ENCODE data around the gene TNXB. TPM values are rescaled to one million over a fixed set of nuclear protein-coding genes. Genes with fewer than 3 reads are reported as not detected.

The TNXB gene
- total RNA-seq, 4 donors from 2014 or later = 90.6 to 217 (median 181) TPM

GRCh38 chr6:32113386-32114352, 4.5 kb upstream of the TNXB start:
- Histone ChIP-seq H3K9me3 (no peaks in the 10 kb centered on the region), H3K36me3 (no peaks in the 10 kb centered on the region), H3K27ac (peak overlapping the region; percentile 93 to 94), H3K4me3 (no peak overlapping the region), H3K4me1 (peaks cover 11 to 44% of the 10 kb centered on the region in 2 donors), H3K27me3 (no peaks in the 10 kb centered on the region)
- intact Hi-C loops (cut with DNase I; ENCODE audit: low total_unique reads) = no loop called here
- peak; percentile 95 to 98 for DNase-seq
- TF ChIP-seq POLR2A (IDR thresholded peaks at IDR 0.05) = peak in 1 of 2 donors; percentile 39
- TF ChIP-seq, protein P1, sequence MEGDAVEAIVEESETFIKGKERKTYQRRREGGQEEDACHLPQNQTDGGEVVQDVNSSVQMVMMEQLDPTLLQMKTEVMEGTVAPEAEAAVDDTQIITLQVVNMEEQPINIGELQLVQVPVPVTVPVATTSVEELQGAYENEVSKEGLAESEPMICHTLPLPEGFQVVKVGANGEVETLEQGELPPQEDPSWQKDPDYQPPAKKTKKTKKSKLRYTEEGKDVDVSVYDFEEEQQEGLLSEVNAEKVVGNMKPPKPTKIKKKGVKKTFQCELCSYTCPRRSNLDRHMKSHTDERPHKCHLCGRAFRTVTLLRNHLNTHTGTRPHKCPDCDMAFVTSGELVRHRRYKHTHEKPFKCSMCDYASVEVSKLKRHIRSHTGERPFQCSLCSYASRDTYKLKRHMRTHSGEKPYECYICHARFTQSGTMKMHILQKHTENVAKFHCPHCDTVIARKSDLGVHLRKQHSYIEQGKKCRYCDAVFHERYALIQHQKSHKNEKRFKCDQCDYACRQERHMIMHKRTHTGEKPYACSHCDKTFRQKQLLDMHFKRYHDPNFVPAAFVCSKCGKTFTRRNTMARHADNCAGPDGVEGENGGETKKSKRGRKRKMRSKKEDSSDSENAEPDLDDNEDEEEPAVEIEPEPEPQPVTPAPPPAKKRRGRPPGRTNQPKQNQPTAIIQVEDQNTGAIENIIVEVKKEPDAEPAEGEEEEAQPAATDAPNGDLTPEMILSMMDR (IDR thresholded peaks at IDR 0.05) = peak; percentile 66 to 86 (median 70)

GRCh38 chr6:32112431-32112980, 3.4 kb upstream of the TNXB start:
- Histone ChIP-seq H3K9me3 (no peaks in the 10 kb centered on the region), H3K4me3 (no peak overlapping the region), H3K36me3 (no peaks in the 10 kb centered on the region), H3K27ac (peak overlapping the region; percentile 93 to 94), H3K4me1 (peaks cover 11 to 44% of the 10 kb centered on the region in 2 donors), H3K27me3 (no peaks in the 10 kb centered on the region)
- TF ChIP-seq, protein P1 (IDR thresholded peaks at IDR 0.05) = peak in 1 of 4 experiments; percentile 5
- no peak for TF ChIP-seq POLR2A (IDR thresholded peaks at IDR 0.05)
- peak; percentile 73 to 78 for DNase-seq
- intact Hi-C loops (cut with DNase I; ENCODE audit: low total_unique reads) = no loop called here

DNA sequence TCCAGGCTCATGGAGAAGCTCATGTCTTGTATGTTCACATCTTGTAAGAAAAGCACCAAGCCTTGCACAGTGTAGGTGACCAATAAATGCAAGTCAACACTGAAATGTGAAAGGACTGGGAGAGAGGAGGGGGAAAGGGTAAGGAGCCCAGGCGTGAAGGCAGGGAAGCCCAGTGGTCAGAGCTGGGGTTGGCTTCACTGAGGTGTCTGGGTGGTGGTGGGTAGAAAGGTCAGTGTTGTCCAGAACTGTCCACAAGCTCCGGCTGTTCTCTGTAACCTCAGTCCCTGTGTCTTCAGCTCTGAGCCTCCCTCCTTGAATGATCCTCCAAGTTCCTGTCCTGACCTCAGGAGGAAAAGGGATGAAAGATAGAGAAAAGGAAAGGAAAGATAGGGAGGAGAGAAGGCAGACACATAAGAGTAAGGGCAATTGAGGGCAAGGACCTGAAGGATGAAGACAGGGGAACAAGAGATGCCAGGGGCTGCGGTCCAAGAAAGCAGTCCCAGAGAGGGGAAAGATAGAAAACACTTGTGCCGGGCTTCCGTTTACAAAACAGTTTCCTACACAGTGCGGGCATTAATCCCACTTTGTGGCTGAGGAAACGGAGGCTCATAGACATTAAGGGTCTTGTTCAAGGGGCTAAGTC, 2.4 kb upstream of the TNXB start:
- no peaks in the 10 kb centered on the region for H3K9me3 ChIP-seq
- peaks cover 11 to 49% of the 10 kb centered on the region in 2 donors for H3K4me1 ChIP-seq
- TF ChIP-seq POLR2A (IDR thresholded peaks at IDR 0.05) = no peak
- TF ChIP-seq, protein P1 (IDR thresholded peaks at IDR 0.05) = no peak
- H3K27ac ChIP-seq = peak overlapping the region; percentile 93 to 94
- H3K4me3 ChIP-seq = no peak overlapping the region
- intact Hi-C loops (cut with DNase I; ENCODE audit: low total_unique reads) = no loop called here
- H3K27me3 ChIP-seq = no peaks in the 10 kb centered on the region
- no peaks in the 10 kb centered on the region for H3K36me3 ChIP-seq
- peak; percentile 74 to 80 for DNase-seq

- Histone ChIP-seq H3K36me3 (no peaks in the 10 kb centered on the region), H3K9me3 (no peaks in the 10 kb centered on the region), H3K4me3 (no peak overlapping the region), H3K4me1 (peaks cover 11 to 49% of the 10 kb centered on the region in 2 donors), H3K27ac (peak overlapping the region; percentile 93 to 94), H3K27me3 (no peaks in the 10 kb centered on the region)
- intact Hi-C loops (cut with DNase I; ENCODE audit: low total_unique reads) = no loop called here
- TF ChIP-seq, protein P1 (IDR thresholded peaks at IDR 0.05) = no peak
- no peak for TF ChIP-seq POLR2A (IDR thresholded peaks at IDR 0.05)
- DNase-seq = peak in 1 of 2 donors; percentile 55
These were observed 1.5 kb upstream of the TNXB start for GRCh38 chr6:32110632-32111031.
